ENCODE results near the gene TMEM201. TPM values are rescaled to one million over a fixed set of nuclear protein-coding genes. Genes with fewer than 3 reads are reported as not detected.

Gene TMEM201
- total and polyA plus RNA-seq, 2 donors (not counting 3 experiments of a cell fraction or from before 2014, with no cell fraction given), result 8.3 to 24.8 TPM

GRCh38 chr1:9654834-9655723 lies 66.4 kb downstream of the TMEM201 start:
- Histone ChIP-seq H3K79me2 (ENCODE audit: control insufficient read depth, insufficient read depth, low read length) (no peaks in the 10 kb centered on the region), H3K9ac (replicated peaks; ENCODE audit: extremely low read depth, insufficient read depth, low read length) (no peak overlapping the region), H4K20me1 (replicated peaks; ENCODE audit: control insufficient read depth, extremely low read depth, insufficient read depth, low read length) (no peaks in the 10 kb centered on the region), H3K4me2 (ENCODE audit: insufficient read depth, low read length) (no peak overlapping the region), H3K4me3 (replicated peaks in 1 of 3; ENCODE audit: insufficient read depth in 1 of 3, low read depth in 1 of 3, low read length in 3 of 3) (no peak overlapping the region), H3K9me1 (replicated peaks; ENCODE audit: control insufficient read depth, extremely low read depth, insufficient read depth, low read length) (no peaks in the 10 kb centered on the region), H3K27me3 (ENCODE audit: control insufficient read depth in 2 of 2, insufficient read depth in 2 of 2, low read length in 2 of 2) (peaks cover 31 to 39% of the 10 kb centered on the region in 2 experiments), H3K9me3 (replicated peaks; ENCODE audit: control insufficient read depth, insufficient read depth, low read length) (no peaks in the 10 kb centered on the region), H3K36me3 (ENCODE audit: control insufficient read depth in 2 of 2, extremely low read depth in 1 of 2, insufficient read depth in 2 of 2, low read length in 2 of 2) (no peaks in the 10 kb centered on the region), H3K4me1 (ENCODE audit: control insufficient read depth, extremely low read depth, insufficient read depth, low read length) (peaks cover 7% of the 10 kb centered on the region), H3K27ac (ENCODE audit: insufficient read depth, low read depth, low read length) (no peak overlapping the region), H2AFZ (ENCODE audit: low read depth, low read length) (no peak overlapping the region)
- dilution Hi-C loops (cut with MboI; ENCODE audit: extremely low pct_ligation_motif_present, low sequenced_read_pairs) (no loop called here), intact Hi-C loops (cut with micrococcal nuclease) (no loop called here)
- no TSS peak for BruUV-seq (replicated peaks)
- FAIRE-seq (no peak), DNase-seq (ENCODE audit: low read depth, low spot score) (no peak)
- TF ChIP-seq, protein P1, sequence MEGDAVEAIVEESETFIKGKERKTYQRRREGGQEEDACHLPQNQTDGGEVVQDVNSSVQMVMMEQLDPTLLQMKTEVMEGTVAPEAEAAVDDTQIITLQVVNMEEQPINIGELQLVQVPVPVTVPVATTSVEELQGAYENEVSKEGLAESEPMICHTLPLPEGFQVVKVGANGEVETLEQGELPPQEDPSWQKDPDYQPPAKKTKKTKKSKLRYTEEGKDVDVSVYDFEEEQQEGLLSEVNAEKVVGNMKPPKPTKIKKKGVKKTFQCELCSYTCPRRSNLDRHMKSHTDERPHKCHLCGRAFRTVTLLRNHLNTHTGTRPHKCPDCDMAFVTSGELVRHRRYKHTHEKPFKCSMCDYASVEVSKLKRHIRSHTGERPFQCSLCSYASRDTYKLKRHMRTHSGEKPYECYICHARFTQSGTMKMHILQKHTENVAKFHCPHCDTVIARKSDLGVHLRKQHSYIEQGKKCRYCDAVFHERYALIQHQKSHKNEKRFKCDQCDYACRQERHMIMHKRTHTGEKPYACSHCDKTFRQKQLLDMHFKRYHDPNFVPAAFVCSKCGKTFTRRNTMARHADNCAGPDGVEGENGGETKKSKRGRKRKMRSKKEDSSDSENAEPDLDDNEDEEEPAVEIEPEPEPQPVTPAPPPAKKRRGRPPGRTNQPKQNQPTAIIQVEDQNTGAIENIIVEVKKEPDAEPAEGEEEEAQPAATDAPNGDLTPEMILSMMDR (IDR thresholded peaks at IDR 0.05; ENCODE audit: extremely low read depth in 1 of 2, insufficient read depth in 1 of 2, low read depth in 1 of 2, low read length in 2 of 2), result no peak
- TF ChIP-seq POLR2AphosphoS5 (IDR thresholded peaks at IDR 0.05; ENCODE audit: insufficient read depth, low read depth, low read length) (no peak), POLR2A (IDR thresholded peaks at IDR 0.05; ENCODE audit: low read depth, low read length) (no peak), MAX (IDR thresholded peaks at IDR 0.05; ENCODE audit: insufficient read depth, insufficient read length) (no peak), MYC (IDR thresholded peaks at IDR 0.05; ENCODE audit: low read depth, low read length) (no peak), JUN (IDR thresholded peaks at IDR 0.05; ENCODE audit: borderline replicate concordance, insufficient read depth, insufficient read length, low read depth) (no peak), EZH2 (IDR thresholded peaks at IDR 0.05; ENCODE audit: borderline replicate concordance, low read depth, low read length, severe bottlenecking) (no peak), GATA2 (IDR thresholded peaks at IDR 0.05; ENCODE audit: insufficient read depth, insufficient read length, low read depth, low read length) (no peak), FOS (IDR thresholded peaks at IDR 0.05; ENCODE audit: borderline replicate concordance, insufficient read depth, low read length) (no peak)
- POLR2A ChIA-PET, result no interaction called here
- CTCF ChIA-PET, result interaction anchor here (0.6 to 1.1 kb wide), 4 partner anchors 10 to 47 kb away, joined by 3 to 8 read pairs (median 4); no protein-coding TSS in a partner anchor
